ENCODE results near the gene UAP1L1.

Gene UAP1L1

GRCh38 chr9:137076636-137077009 lies 694 bp upstream of the UAP1L1 start:
- no peak for DNase-seq (ENCODE audit: low spot score)

- no peak for DNase-seq (ENCODE audit: low spot score)
Measured at GRCh38 chr9:137077758-137078693, 709 bp downstream of the UAP1L1 start.

- DNase-seq (ENCODE audit: low spot score): no peak
Measured at GRCh38 chr9:137078701-137079400, 1.5 kb downstream of the UAP1L1 start.

- no peak for DNase-seq (ENCODE audit: low spot score)
Measured at GRCh38 chr9:137079401-137079787, 2.1 kb downstream of the UAP1L1 start.

- no peak for DNase-seq (ENCODE audit: low spot score)
Measured at GRCh38 chr9:137080260-137081122, 3.2 kb downstream of the UAP1L1 start.

GRCh38 chr9:137082222-137082924 lies 5.1 kb downstream of the UAP1L1 start:
- DNase-seq (ENCODE audit: low spot score): no peak

GRCh38 chr9:137082925-137083290 lies 5.6 kb downstream of the UAP1L1 start:
- DNase-seq (ENCODE audit: low spot score): no peak

GRCh38 chr9:137083394-137084004 lies 6.2 kb downstream of the UAP1L1 start:
- DNase-seq (ENCODE audit: low spot score): peak; percentile 73

- DNase-seq (ENCODE audit: low spot score): no peak
Measured at GRCh38 chr9:137084526-137084925, 7.2 kb downstream of the UAP1L1 start.

GRCh38 chr9:137085920-137086530 lies 8.7 kb downstream of the UAP1L1 start:
- DNase-seq (ENCODE audit: low spot score): no peak

- peak; percentile 99 for DNase-seq (ENCODE audit: low spot score)
Measured at GRCh38 chr9:137086531-137087408, 9.5 kb downstream of the UAP1L1 start, which contains the start of gene MAN1B1. Gene MAN1B1, plus strand, starts transcription at chr9:137086985. Its CDS starts 15 bp downstream, at chr9:137087000.

- DNase-seq (ENCODE audit: low spot score): no peak
Measured at GRCh38 chr9:137087409-137087925, 10.2 kb downstream of the UAP1L1 start.

- DNase-seq (ENCODE audit: low spot score): no peak
Measured at GRCh38 chr9:137088121-137088520, 10.8 kb downstream of the UAP1L1 start.

GRCh38 chr9:137089232-137089947 lies 12.1 kb downstream of the UAP1L1 start:
- no peak for DNase-seq (ENCODE audit: low spot score)

- DNase-seq (ENCODE audit: low spot score): no peak
Measured at GRCh38 chr9:137095664-137096517, 18.6 kb downstream of the UAP1L1 start.

GRCh38 chr9:137096785-137097546 lies 19.6 kb downstream of the UAP1L1 start:
- no peak for DNase-seq (ENCODE audit: low spot score)
